GM21825 (cell line): ENCODE results near the gene IL17A.
A peak's percentile ranks its signal among the peaks of the same experiment; 100 is the strongest.

Experiments used
- ATAC-seq: cut with Tn5 transposase; IDR thresholded peaks from one replicate; pipeline ENCODE4 v1.9.1; 2021; ENCODE audit warnings: mild to moderate bottlenecking, moderate library complexity; ENCODE audit not compliant: unreplicated experiment

IL17A gene

DNA sequence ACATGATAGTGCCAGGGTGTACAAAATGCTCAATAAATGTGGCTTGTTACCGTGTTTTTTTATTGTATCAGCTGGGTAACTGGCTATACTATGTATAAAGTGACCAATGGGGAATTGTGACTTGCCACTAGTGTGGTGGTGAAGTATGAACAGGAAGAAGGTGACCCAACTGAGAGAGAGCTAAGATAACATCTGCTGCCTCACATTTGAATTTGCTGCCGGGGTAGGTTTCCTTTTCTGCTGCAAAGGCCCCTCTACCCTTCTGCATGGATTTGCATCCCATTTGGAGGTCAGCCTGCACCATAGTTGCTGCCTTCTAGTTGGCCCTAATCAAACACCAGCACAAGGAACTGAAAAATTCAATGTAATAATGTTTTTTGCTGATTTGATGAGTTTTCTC is 24.1 kb downstream of the IL17A start:
- ATAC-seq = peak; percentile 81

GRCh38 chr6:52213127-52213526 is 27.0 kb downstream of the IL17A start:
- ATAC-seq = no peak

- no peak for ATAC-seq
These were observed 29.6 kb downstream of the IL17A start for GRCh38 chr6:52215787-52216186.

- no peak for ATAC-seq
These were observed 30.9 kb downstream of the IL17A start for GRCh38 chr6:52216932-52217575.

GRCh38 chr6:52217761-52218160 is 31.6 kb downstream of the IL17A start:
- no peak for ATAC-seq

- ATAC-seq = peak; percentile 82
These were observed 35.1 kb downstream of the IL17A start for GRCh38 chr6:52221302-52221701.

DNA sequence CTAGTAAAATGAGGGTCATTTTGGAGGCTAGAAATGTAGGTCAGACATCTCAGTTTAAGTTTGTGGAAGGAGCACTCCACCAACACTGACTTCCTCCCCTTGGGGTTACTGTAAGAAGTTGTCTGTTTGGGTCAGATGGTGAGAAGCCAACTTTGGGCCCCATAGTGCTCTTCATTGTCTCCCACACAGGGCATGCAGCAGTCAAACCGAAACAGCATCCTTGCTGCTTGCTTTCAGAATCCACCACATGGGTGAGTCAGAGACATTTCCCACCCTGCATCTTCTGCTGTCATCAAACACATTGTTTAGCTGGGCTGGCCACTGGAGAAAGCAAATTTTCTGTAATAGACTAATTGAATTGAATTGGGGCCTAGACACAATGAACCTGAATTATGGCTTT is 41.3 kb downstream of the IL17A start:
- peak; percentile 100 for ATAC-seq

DNA sequence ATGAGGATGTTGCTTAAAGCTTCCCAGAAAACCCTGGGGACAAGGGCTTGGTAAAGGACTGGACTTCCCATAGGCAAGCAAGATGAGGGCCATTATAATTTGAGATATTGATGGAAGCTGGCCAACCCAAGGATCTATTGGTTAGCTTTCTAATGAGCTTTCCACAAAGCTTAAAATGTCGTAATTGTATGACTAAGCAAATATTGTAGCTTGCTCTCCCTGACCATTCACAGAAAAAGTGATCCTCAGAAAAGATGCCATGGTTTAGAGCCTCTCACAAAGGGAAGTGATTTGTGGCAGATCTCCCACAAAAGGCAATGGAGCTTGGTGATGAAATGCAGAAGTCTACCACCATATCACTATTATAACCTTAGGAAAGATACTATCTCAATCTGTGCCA is 44.5 kb downstream of the IL17A start:
- ATAC-seq = no peak

- ATAC-seq = no peak
These were observed 45.4 kb downstream of the IL17A start for GRCh38 chr6:52231406-52232127.

- ATAC-seq = no peak
These were observed 46.8 kb downstream of the IL17A start for GRCh38 chr6:52233005-52233404.

- peak; percentile 79 for ATAC-seq
These were observed 48.0 kb downstream of the IL17A start for GRCh38 chr6:52233975-52234823.
